KOPT-K1 (cell line): ENCODE measurements around the gene VPS26C.
"Not testable (repeated sequence)": the region's sequence is repeated elsewhere in the genome, so short reads cannot be mapped to it uniquely, and the experiment has no call there.

Source experiments
- H3K27ac ChIP-seq: fragments of 200-600 bp; sonication (generic); 2 replicates; pipeline ENCODE4 v1.5.1; 2016; ENCODE audit warnings: antibody characterized with exemption, mild to moderate bottlenecking, low read depth, low read length; ENCODE audit not compliant: poor library complexity, severe bottlenecking
- H3K36me3 ChIP-seq: fragments of 200-600 bp; sonication (generic); 2 replicates; pipeline ENCODE4 v1.5.1; 2017; ENCODE audit warnings: antibody characterized with exemption, mild to moderate bottlenecking, low read length, moderate library complexity; ENCODE audit not compliant: insufficient read depth
- H3K9me3 ChIP-seq: fragments of 200-600 bp; sonication (generic); 2 replicates; pipeline ENCODE4 v1.5.1; 2017; ENCODE audit warnings: antibody characterized with exemption, low read length, mild to moderate bottlenecking; ENCODE audit not compliant: insufficient read depth, poor library complexity, severe bottlenecking

VPS26C gene

GRCh38 chr21:37227071-37228002 lies 39.8 kb downstream of the VPS26C start:
- Histone ChIP-seq H3K27ac (peak overlapping the region; percentile 83), H3K36me3 (peaks cover 89% of the 10 kb centered on the region), H3K9me3 (no peaks in the 10 kb centered on the region)

GRCh38 chr21:37226041-37226920 lies 40.9 kb downstream of the VPS26C start:
- no peaks in the 10 kb centered on the region for H3K9me3 ChIP-seq
- peaks cover 78% of the 10 kb centered on the region for H3K36me3 ChIP-seq
- H3K27ac ChIP-seq, result peak overlapping the region; percentile 83

- Histone ChIP-seq H3K9me3 (no peaks in the 10 kb centered on the region), H3K36me3 (peaks cover 67% of the 10 kb centered on the region), H3K27ac (peak overlapping the region; percentile 83)
Observed at GRCh38 chr21:37224861-37225839, 42.0 kb downstream of the VPS26C start.

- peak overlapping the region; percentile 83 for H3K27ac ChIP-seq
- no peaks in the 10 kb centered on the region for H3K9me3 ChIP-seq
- H3K36me3 ChIP-seq, result peaks cover 54% of the 10 kb centered on the region
Observed at GRCh38 chr21:37223804-37224345, 43.3 kb downstream of the VPS26C start.

GRCh38 chr21:37222248-37222647 lies 44.9 kb downstream of the VPS26C start:
- not testable (repeated sequence) for H3K9me3 ChIP-seq, H3K27ac ChIP-seq
- peaks cover 38% of the 10 kb centered on the region for H3K36me3 ChIP-seq

- Histone ChIP-seq H3K36me3 (peaks cover 27% of the 10 kb centered on the region), H3K9me3 (no peaks in the 10 kb centered on the region), H3K27ac (peak overlapping the region; percentile 76)
Observed at GRCh38 chr21:37220981-37221664, 46.0 kb downstream of the VPS26C start.

GRCh38 chr21:37220433-37220980 lies 46.6 kb downstream of the VPS26C start:
- peak overlapping the region; percentile 76 for H3K27ac ChIP-seq
- peaks cover 20% of the 10 kb centered on the region for H3K36me3 ChIP-seq
- H3K9me3 ChIP-seq, result no peaks in the 10 kb centered on the region

GRCh38 chr21:37219761-37220432 lies 47.2 kb downstream of the VPS26C start:
- Histone ChIP-seq H3K9me3 (no peaks in the 10 kb centered on the region), H3K36me3 (peaks cover 20% of the 10 kb centered on the region), H3K27ac (peak overlapping the region; percentile 76)

- no peak overlapping the region for H3K27ac ChIP-seq
- no peaks in the 10 kb centered on the region for H3K9me3 ChIP-seq
- H3K36me3 ChIP-seq, result no peaks in the 10 kb centered on the region
Observed at GRCh38 chr21:37214952-37215351, 52.2 kb downstream of the VPS26C start.

GRCh38 chr21:37210799-37211198 lies 56.3 kb downstream of the VPS26C start:
- no peaks in the 10 kb centered on the region for H3K36me3 ChIP-seq
- no peak overlapping the region for H3K27ac ChIP-seq
- H3K9me3 ChIP-seq, result no peaks in the 10 kb centered on the region

- Histone ChIP-seq H3K9me3 (no peaks in the 10 kb centered on the region), H3K27ac (no peak overlapping the region), H3K36me3 (no peaks in the 10 kb centered on the region)
Observed at GRCh38 chr21:37210130-37210529, 57.0 kb downstream of the VPS26C start.

- 0 out of 2 replicates have a peak, but pooled peaks cover 3% of the 10 kb centered on the region for H3K36me3 ChIP-seq
- no peak overlapping the region for H3K27ac ChIP-seq
- H3K9me3 ChIP-seq, result no peaks in the 10 kb centered on the region
Observed at GRCh38 chr21:37208741-37209225, 58.4 kb downstream of the VPS26C start.
